Astrocyte of the cerebellum (primary cell): Measurements from ENCODE around the gene NAA50.

Source experiments
- DNase-seq: peaks from one replicate; pipeline ENCODE4 v3.0.0-alpha.2; 2011; ENCODE audit warnings: low read depth
- H3K4me3 ChIP-seq: 2 replicates; pipeline ENCODE4 v1.5.1; 2011; ENCODE audit warnings: mild to moderate bottlenecking, low read depth, low read length, moderate library complexity
- in situ Hi-C: cut with HindIII; loops from 2 replicates; pipeline ENCODE4 v1.10.0; 2017; ENCODE audit warnings: low sequenced_read_pairs
- TF ChIP-seq, protein P1 (sequence below): IDR thresholded peaks from 2 replicates; pipeline ENCODE4 v1.5.1; 2012; ENCODE audit warnings: low read length, low read depth, moderate library complexity, mild to moderate bottlenecking; ENCODE audit errors: missing control alignments

Gene NAA50

DNA sequence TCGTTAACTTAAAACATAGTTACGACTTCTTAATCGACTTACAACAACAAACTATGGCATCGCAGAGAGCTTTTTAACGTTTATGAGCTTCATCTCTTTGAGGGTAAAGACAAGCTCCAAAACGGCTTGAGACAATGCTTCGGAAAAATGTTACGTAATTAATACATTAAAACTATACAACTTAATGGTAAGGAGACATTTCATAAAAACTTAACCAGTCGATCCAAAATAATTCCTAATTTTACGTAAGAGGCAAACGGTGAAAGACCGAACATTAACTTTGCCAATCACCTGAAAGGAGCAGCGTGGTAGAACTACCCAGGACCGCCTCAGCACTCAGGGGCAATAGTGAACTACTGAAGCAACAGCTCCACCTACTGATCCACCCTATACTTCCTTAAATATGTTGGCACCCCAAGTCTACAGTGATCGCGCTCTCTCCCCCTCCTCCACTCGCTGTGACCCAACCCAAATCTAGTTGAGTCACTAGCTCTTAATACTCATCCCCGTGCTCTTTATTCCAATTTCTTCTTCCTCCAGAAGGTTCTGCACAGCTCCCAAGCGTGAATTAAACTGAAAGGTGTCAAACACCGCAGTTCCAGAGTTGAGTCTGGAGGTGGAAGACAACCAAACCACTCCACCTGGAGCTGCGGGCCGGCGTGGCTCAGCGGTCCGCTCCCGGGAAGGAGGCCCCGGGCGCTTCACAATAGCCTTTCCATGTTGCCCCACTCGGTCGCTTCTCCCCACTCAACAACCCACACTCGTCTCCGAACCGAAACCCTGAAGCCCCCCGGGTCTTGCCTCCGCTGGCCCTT, 901 bp downstream of the NAA50 start:
- in situ Hi-C loops = no loop called here
- H3K4me3 ChIP-seq = peak overlapping the region; percentile 77
- peak; percentile 84 for DNase-seq
- TF ChIP-seq, protein P1, sequence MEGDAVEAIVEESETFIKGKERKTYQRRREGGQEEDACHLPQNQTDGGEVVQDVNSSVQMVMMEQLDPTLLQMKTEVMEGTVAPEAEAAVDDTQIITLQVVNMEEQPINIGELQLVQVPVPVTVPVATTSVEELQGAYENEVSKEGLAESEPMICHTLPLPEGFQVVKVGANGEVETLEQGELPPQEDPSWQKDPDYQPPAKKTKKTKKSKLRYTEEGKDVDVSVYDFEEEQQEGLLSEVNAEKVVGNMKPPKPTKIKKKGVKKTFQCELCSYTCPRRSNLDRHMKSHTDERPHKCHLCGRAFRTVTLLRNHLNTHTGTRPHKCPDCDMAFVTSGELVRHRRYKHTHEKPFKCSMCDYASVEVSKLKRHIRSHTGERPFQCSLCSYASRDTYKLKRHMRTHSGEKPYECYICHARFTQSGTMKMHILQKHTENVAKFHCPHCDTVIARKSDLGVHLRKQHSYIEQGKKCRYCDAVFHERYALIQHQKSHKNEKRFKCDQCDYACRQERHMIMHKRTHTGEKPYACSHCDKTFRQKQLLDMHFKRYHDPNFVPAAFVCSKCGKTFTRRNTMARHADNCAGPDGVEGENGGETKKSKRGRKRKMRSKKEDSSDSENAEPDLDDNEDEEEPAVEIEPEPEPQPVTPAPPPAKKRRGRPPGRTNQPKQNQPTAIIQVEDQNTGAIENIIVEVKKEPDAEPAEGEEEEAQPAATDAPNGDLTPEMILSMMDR = peak; percentile 69

DNA sequence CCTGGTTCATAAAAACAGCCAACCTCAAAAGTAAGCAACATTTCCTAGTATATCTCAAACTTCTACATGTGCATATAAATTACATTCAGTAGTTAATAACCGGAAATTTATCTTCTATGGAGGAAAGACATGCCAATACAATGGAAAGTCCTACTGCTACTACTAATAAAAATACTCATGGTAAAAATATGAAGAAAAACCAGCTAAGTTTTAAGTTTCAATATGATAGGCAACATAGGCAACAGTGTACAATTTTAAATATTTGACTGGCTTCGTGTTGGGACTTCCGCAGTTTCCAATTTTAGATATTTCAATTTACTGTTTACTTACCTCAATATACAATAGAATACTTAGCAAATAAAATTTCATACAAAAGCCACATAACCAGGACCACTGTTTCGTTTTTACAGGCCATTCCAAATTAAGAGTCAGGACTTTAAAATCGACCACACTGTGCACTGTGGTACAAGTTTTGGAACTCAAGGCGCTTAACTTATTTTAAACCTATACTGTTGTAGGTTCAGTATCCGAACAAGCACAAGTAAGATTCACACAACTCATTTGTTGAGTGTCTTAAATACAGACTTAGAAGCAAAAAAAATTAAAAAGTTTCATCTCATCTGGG, 2.9 kb downstream of the NAA50 start:
- H3K4me3 ChIP-seq = no peak overlapping the region
- in situ Hi-C loops = no loop called here
- no peak for DNase-seq
- TF ChIP-seq, protein P1 = no peak

DNA sequence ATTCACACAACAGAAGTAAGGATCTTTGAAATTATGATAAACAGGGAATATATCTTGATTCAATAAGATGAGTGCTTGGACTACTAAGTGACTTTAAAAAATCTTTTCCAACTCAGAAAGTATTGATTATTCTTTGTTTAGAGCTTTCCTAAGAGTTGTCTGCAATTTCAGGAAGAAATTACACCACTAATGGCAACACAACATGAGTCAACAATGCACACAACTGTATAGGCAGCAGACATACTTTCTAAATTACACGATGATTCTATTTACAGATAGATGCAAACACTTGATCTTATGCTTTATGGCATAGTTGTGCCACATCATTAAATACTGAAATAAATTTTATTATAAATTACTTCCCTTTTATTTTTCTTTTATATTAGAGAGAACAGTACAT, 4.4 kb downstream of the NAA50 start:
- TF ChIP-seq, protein P1 = no peak
- DNase-seq = no peak
- in situ Hi-C loops = no loop called here
- no peak overlapping the region for H3K4me3 ChIP-seq

DNA sequence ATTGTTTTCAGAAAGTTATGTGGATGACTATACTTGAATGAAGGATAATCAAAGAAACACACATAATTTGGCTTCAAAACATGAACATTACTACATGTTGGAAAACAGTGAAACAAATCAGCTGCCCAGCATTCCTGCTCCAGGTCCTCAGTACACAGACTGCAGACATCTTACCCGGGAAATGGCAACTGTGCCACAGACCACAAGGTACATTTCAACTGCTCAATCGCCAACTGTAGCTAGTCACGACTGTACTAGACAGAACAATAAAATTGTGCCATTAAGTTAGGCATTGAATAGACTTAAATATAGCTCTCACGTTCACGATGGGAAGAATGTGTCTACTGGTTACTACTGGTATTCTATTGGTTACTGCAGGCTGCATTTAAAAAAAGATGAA, 5.0 kb downstream of the NAA50 start:
- TF ChIP-seq, protein P1 = no peak
- DNase-seq = no peak
- H3K4me3 ChIP-seq = no peak overlapping the region
- in situ Hi-C loops = no loop called here

DNA sequence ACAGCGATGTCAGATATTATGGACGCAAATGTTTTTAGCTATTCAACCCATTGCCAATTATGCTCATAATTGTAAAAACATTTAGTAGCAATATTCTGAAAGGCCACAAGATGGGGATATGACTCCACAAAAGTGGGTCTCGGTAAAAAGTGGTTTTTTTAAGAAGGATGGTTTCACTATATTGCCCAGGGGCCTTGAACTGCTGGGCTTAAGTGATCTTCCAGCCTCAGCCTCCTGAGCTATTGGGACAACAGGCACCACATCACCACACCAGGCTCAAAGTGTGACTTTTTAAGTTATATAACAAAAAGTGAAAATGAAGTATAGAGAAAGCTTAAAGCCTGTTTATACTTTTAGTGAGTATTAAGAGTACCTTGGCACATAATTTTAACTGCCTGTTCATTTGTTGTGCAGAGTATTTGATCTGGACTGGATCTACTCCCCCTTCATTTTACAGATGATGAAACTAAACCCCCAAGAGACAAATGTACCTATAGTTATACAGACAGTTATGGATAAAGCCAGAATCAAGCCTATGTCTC, 9.4 kb downstream of the NAA50 start:
- TF ChIP-seq, protein P1 = peak; percentile 48
- in situ Hi-C loops = no loop called here
- H3K4me3 ChIP-seq = no peak overlapping the region
- peak; percentile 63 for DNase-seq

DNA sequence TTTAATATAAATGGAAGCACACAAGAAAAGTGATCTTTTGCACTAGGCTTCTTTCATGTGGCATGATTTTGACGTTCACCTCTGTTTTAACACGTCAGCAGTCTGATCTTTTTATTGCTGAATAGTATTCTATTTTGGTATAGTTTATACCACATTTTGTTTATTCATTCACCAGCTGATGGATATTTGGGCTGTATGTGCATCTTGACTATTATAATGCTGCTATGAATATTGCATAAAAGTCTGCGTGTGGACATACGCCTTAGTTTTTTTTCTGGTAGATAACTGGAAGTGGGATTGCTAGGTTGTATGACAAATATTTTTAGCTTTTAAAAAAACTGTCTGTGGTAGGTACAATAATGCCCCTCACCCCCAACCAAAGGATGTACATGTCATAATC, 14.4 kb downstream of the NAA50 start:
- in situ Hi-C loops = no loop called here
- DNase-seq = no peak
- TF ChIP-seq, protein P1 = no peak
- no peak overlapping the region for H3K4me3 ChIP-seq
